AG04450 (cell line): ENCODE measurements around the gene JPH2. TPM values are rescaled to one million over a fixed set of nuclear protein-coding genes. Genes with fewer than 3 reads are reported as not detected.

Experiments used
- CTCF ChIA-PET: fragments of 300-600, 350-600 bp; formaldehyde crosslinking; extraction: SDS; loops from one replicate; lab custom pipeline; 2022; ENCODE audit warnings: antibody characterized with exemption, inconsistent platforms; lab: Charles Lee
- POLR2A ChIA-PET: fragments of 350-600 bp; formaldehyde crosslinking; extraction: SDS; loops from one replicate; lab custom pipeline; 2021; ENCODE audit warnings: antibody characterized with exemption, inconsistent platforms; lab: Yijun Ruan, JAX
- DNase-seq: peaks from one replicate; pipeline ENCODE4 v3.0.0-alpha.2; 2011; ENCODE audit warnings: low read depth, low spot score
- H3K27ac ChIP-seq: one replicate; pipeline ENCODE4 v1.5.1; 2012; ENCODE audit warnings: low read depth, low read length, control low read depth
- H3K27me3 ChIP-seq: one replicate; pipeline ENCODE4 v1.6.0; 2012; ENCODE audit warnings: low read length; ENCODE audit not compliant: control insufficient read depth, insufficient read depth
- H3K4me3 ChIP-seq: 2 replicates; pipeline ENCODE4 v1.5.1; 2011; ENCODE audit warnings: mild to moderate bottlenecking, low read depth, low read length, control low read depth
- H3K9me3 ChIP-seq: 2 replicates; pipeline ENCODE4 v1.5.1; 2012; ENCODE audit warnings: low read length; ENCODE audit not compliant: control insufficient read depth, insufficient read depth
- polyA plus RNA-seq: library from polyadenylated mRNA; depleted of rRNA; stranded (reverse); fragments of >200 nt; gene quantifications from 2 replicates; pipeline ENCODE4 v1.2.3, GENCODE V29; 2011
- TF ChIP-seq, protein P1 (sequence below): IDR thresholded peaks from 2 replicates; pipeline ENCODE4 v1.5.1; 2011; ENCODE audit warnings: low read depth, low read length, control low read depth, inconsistent platforms

JPH2 gene
- polyA plus RNA-seq, 1 experiment, result 1.3 TPM

- H3K9me3 ChIP-seq, result no peaks in the 10 kb centered on the region
- no peak for DNase-seq
- TF ChIP-seq, protein P1, sequence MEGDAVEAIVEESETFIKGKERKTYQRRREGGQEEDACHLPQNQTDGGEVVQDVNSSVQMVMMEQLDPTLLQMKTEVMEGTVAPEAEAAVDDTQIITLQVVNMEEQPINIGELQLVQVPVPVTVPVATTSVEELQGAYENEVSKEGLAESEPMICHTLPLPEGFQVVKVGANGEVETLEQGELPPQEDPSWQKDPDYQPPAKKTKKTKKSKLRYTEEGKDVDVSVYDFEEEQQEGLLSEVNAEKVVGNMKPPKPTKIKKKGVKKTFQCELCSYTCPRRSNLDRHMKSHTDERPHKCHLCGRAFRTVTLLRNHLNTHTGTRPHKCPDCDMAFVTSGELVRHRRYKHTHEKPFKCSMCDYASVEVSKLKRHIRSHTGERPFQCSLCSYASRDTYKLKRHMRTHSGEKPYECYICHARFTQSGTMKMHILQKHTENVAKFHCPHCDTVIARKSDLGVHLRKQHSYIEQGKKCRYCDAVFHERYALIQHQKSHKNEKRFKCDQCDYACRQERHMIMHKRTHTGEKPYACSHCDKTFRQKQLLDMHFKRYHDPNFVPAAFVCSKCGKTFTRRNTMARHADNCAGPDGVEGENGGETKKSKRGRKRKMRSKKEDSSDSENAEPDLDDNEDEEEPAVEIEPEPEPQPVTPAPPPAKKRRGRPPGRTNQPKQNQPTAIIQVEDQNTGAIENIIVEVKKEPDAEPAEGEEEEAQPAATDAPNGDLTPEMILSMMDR, result no peak
- peaks cover 9% of the 10 kb centered on the region for H3K27me3 ChIP-seq
- no peak overlapping the region for H3K4me3 ChIP-seq
- no peak overlapping the region for H3K27ac ChIP-seq
- ChIA-PET CTCF (interaction anchor here (1.1 kb wide), 1 partner anchor 348 kb away, joined by 4 read pairs; no protein-coding TSS in a partner anchor), POLR2A (no interaction called here)
Measured at GRCh38 chr20:44098256-44098630, 88.7 kb downstream of the JPH2 start.

DNA sequence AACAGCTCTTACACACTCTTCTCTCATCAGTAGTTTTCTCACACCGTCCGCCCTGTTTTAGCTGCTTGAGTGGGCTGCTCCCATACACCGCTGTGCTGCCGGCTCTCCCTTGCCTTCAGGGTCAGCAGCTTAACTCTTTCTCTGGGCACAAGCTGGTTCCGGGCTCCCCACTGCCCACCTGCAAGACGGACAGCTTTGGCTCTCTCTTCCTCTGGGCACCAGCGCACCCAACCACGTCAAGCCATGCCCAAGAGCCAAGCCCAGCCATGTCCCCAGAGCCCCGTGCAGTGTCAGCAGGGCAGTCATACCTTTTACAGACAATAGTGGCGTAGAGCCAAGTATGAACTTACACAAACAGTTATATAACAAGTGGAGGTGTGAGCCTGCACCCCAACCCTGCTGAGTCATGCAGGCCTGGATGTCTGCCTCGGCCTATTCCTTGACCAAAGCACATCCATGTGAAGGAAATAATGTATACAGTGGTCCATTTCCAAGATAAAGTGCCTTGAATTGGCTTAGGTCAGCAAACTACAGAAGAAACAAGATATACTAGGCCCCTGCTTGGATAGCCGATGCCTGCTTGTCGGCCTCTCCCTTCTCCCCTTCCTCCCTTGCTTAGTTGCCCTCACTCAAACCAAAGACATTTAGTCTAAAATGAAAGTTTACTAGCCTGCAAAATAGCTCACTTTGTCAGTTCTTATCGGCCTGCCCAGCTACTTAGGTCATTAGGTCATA, 89.3 kb downstream of the JPH2 start:
- H3K27ac ChIP-seq, result no peak overlapping the region
- TF ChIP-seq, protein P1, result no peak
- H3K4me3 ChIP-seq, result no peak overlapping the region
- peaks cover 3% of the 10 kb centered on the region for H3K27me3 ChIP-seq
- CTCF ChIA-PET, result interaction anchor here (1.7 kb wide), 1 partner anchor 17 kb away, joined by 5 read pairs; no protein-coding TSS in a partner anchor
- POLR2A ChIA-PET, result no interaction called here
- H3K9me3 ChIP-seq, result no peaks in the 10 kb centered on the region
- no peak for DNase-seq

GRCh38 chr20:44095831-44096230, 91.2 kb downstream of the JPH2 start:
- H3K4me3 ChIP-seq, result no peak overlapping the region
- H3K27ac ChIP-seq, result no peak overlapping the region
- TF ChIP-seq, protein P1, result no peak
- H3K27me3 ChIP-seq, result no peaks in the 10 kb centered on the region
- DNase-seq, result no peak
- ChIA-PET CTCF (interaction anchor here (1.4 to 2.3 kb wide), 3 partner anchors 15 to 346 kb away, joined by 4 to 11 read pairs (median 5); no protein-coding TSS in a partner anchor), POLR2A (no interaction called here)
- H3K9me3 ChIP-seq, result no peaks in the 10 kb centered on the region

- H3K9me3 ChIP-seq, result no peaks in the 10 kb centered on the region
- H3K27me3 ChIP-seq, result no peaks in the 10 kb centered on the region
- CTCF ChIA-PET, result interaction anchor here (1.5 kb wide), 1 partner anchor 21 kb away, joined by 3 read pairs; no protein-coding TSS in a partner anchor
- POLR2A ChIA-PET, result no interaction called here
- TF ChIP-seq, protein P1, result no peak
- no peak overlapping the region for H3K4me3 ChIP-seq
- no peak for DNase-seq
- H3K27ac ChIP-seq, result no peak overlapping the region
Measured at GRCh38 chr20:44093249-44093582, 93.8 kb downstream of the JPH2 start.

DNA sequence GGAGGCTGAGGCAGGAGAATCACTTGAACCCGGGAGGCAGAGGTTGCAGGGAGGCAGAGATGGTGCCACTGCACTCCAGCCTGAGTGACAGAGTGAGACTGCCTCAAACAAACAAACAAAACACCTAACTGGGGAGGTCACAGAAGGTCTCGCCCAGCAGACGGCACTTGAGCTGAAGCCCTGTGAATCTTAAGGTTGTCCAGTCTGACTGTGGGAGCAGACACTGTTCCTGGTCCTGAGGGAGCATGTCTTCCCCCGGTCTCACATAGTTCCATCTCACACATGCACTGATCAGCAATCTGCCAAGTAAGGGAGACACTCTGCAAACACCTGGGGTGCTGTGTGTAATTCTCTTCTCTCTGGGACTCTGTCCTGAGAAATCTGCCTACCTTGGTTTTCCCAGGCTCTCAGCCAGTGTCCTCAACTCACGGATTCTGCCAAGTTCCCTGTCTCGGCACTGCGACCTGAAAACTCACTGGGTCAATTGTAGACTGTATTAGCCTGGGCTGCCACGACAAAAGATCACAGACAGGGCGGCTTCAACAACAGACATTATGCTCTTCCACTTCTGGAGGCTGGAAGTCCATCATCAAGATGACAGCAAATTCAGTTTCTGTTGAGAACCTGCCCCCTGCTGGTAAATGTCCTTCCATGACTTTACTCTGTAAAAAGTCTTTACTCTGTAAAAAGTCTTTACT, 94.3 kb downstream of the JPH2 start:
- Histone ChIP-seq H3K27ac (no peak overlapping the region), H3K27me3 (no peaks in the 10 kb centered on the region), H3K9me3 (no peaks in the 10 kb centered on the region), H3K4me3 (no peak overlapping the region)
- TF ChIP-seq, protein P1, result peak; percentile 67
- no peak for DNase-seq
- POLR2A ChIA-PET, result no interaction called here
- CTCF ChIA-PET, result interaction anchor here (0.5 to 2.3 kb wide), 9 partner anchors 8 to 556 kb away, joined by 3 to 15 read pairs (median 5); no protein-coding TSS in a partner anchor
